Activated naive CD4-positive, alpha-beta T cell treated with anti-CD3 and anti-CD28 coated beads, Interleukin-2, amount 50 U/mL, for 72 hours (primary cell): Measurements from ENCODE around the gene RALGAPB. TPM values are rescaled to one million over a fixed set of nuclear protein-coding genes. Genes with fewer than 3 reads are reported as not detected.

Source experiments
- ATAC-seq, 2 donors: fragments of 150-1000 bp; cut with Tn5 transposase; 2 replicates each; pipeline ENCODE4 v1.10.0; 2021; ENCODE audit warnings: mild to moderate bottlenecking in 2 of 2, moderate library complexity in 2 of 2
- DNase-seq, 2 donors: peaks; one replicate each; pipeline ENCODE4 v3.0.0; 2021 to 2022; ENCODE audit warnings: low spot score in 2 of 2
- H3K27ac Mint-ChIP-seq, 2 donors: one replicate each; pipeline ENCODE4 v1.8.0; 2022; ENCODE audit warnings: mild to moderate bottlenecking in 2 of 2, mixed read lengths in 2 of 2
- H3K36me3 Mint-ChIP-seq, 2 donors: one replicate each; pipeline ENCODE4 v1.8.0; 2022; ENCODE audit warnings: mixed read lengths in 2 of 2
- H3K9me3 Mint-ChIP-seq, 2 donors: one replicate each; pipeline ENCODE4 v1.8.0; 2022; ENCODE audit warnings: mixed read lengths in 2 of 2
- total RNA-seq, 2 donors: library from RNA; stranded (reverse); gene quantifications; one replicate each; pipeline ENCODE4 v1.2.3, GENCODE V29; 2022

The RALGAPB gene
- total RNA-seq, 2 donors from 2014 or later: 27.0 to 32.4 TPM

GRCh38 chr20:38600057-38600456 lies 127.4 kb downstream of the RALGAPB start:
- DNase-seq (no peak), ATAC-seq (no peak)
- no peak overlapping the region for H3K27ac Mint-ChIP-seq
- H3K36me3 Mint-ChIP-seq: no peaks in the 10 kb centered on the region
- no peaks in the 10 kb centered on the region for H3K9me3 Mint-ChIP-seq

GRCh38 chr20:38601216-38602184 lies 128.9 kb downstream of the RALGAPB start, which contains the start of gene ARHGAP40:
Gene ARHGAP40 (plus strand): TSS chr20:38601809.
- ATAC-seq (peak; percentile 74 to 93), DNase-seq (peak in 1 of 2 donors; percentile 44)
- Mint-ChIP-seq H3K27ac (no peak within 1 kb of the TSS), H3K36me3 (no peaks in the 10 kb centered on the region), H3K9me3 (no peaks in the 10 kb centered on the region)

GRCh38 chr20:38602185-38602581 lies 129.5 kb downstream of the RALGAPB start:
- DNase-seq (no peak), ATAC-seq (no peak)
- Mint-ChIP-seq H3K27ac (no peak overlapping the region), H3K36me3 (no peaks in the 10 kb centered on the region), H3K9me3 (no peaks in the 10 kb centered on the region)

GRCh38 chr20:38603286-38603685 lies 130.6 kb downstream of the RALGAPB start:
- DNase-seq (no peak), ATAC-seq (no peak)
- Mint-ChIP-seq H3K36me3 (no peaks in the 10 kb centered on the region), H3K9me3 (no peaks in the 10 kb centered on the region), H3K27ac (no peak overlapping the region)

GRCh38 chr20:38604873-38605303 lies 132.2 kb downstream of the RALGAPB start:
- no peak for ATAC-seq
- no peak for DNase-seq
- Mint-ChIP-seq H3K27ac (no peak overlapping the region), H3K9me3 (no peaks in the 10 kb centered on the region), H3K36me3 (no peaks in the 10 kb centered on the region)

- H3K27ac Mint-ChIP-seq: no peak overlapping the region
- no peaks in the 10 kb centered on the region for H3K36me3 Mint-ChIP-seq
- ATAC-seq (no peak), DNase-seq (no peak)
- no peaks in the 10 kb centered on the region for H3K9me3 Mint-ChIP-seq
These were observed 134.7 kb downstream of the RALGAPB start for GRCh38 chr20:38607351-38607750.

- DNase-seq (no peak), ATAC-seq (no peak)
- no peaks in the 10 kb centered on the region for H3K9me3 Mint-ChIP-seq
- no peaks in the 10 kb centered on the region for H3K36me3 Mint-ChIP-seq
- H3K27ac Mint-ChIP-seq: peak overlapping the region in 1 of 2 donors; percentile 57
These were observed 135.5 kb downstream of the RALGAPB start for GRCh38 chr20:38608188-38608587.

- Mint-ChIP-seq H3K27ac (no peak overlapping the region), H3K36me3 (no peaks in the 10 kb centered on the region), H3K9me3 (no peaks in the 10 kb centered on the region)
- no peak for ATAC-seq
- no peak for DNase-seq
These were observed 137.2 kb downstream of the RALGAPB start for GRCh38 chr20:38609815-38610214.

- ATAC-seq (no peak), DNase-seq (no peak)
- Mint-ChIP-seq H3K27ac (no peak overlapping the region), H3K9me3 (no peaks in the 10 kb centered on the region), H3K36me3 (no peaks in the 10 kb centered on the region)
These were observed 137.9 kb downstream of the RALGAPB start for GRCh38 chr20:38610521-38610920.

GRCh38 chr20:38612751-38613515 lies 140.3 kb downstream of the RALGAPB start:
- no peak overlapping the region for H3K27ac Mint-ChIP-seq
- no peaks in the 10 kb centered on the region for H3K36me3 Mint-ChIP-seq
- DNase-seq (no peak), ATAC-seq (no peak)
- no peaks in the 10 kb centered on the region for H3K9me3 Mint-ChIP-seq

- ATAC-seq (no peak), DNase-seq (no peak)
- Mint-ChIP-seq H3K36me3 (no peaks in the 10 kb centered on the region), H3K27ac (no peak overlapping the region), H3K9me3 (no peaks in the 10 kb centered on the region)
These were observed 142.6 kb downstream of the RALGAPB start for GRCh38 chr20:38615283-38615682.

- DNase-seq (no peak), ATAC-seq (no peak)
- H3K9me3 Mint-ChIP-seq: no peaks in the 10 kb centered on the region
- H3K27ac Mint-ChIP-seq: no peak overlapping the region
- H3K36me3 Mint-ChIP-seq: no peaks in the 10 kb centered on the region
These were observed 143.8 kb downstream of the RALGAPB start for GRCh38 chr20:38616457-38616856.

- ATAC-seq (no peak), DNase-seq (no peak)
- Mint-ChIP-seq H3K9me3 (no peaks in the 10 kb centered on the region), H3K27ac (peak overlapping the region in 1 of 2 donors; percentile 26), H3K36me3 (no peaks in the 10 kb centered on the region)
These were observed 144.6 kb downstream of the RALGAPB start for GRCh38 chr20:38617011-38617829.

GRCh38 chr20:38617830-38618196 lies 145.2 kb downstream of the RALGAPB start:
- no peak for DNase-seq
- H3K9me3 Mint-ChIP-seq: no peaks in the 10 kb centered on the region
- H3K27ac Mint-ChIP-seq: no peak overlapping the region
- no peaks in the 10 kb centered on the region for H3K36me3 Mint-ChIP-seq
- no peak for ATAC-seq

GRCh38 chr20:38620441-38620840 lies 147.8 kb downstream of the RALGAPB start:
- Mint-ChIP-seq H3K27ac (no peak overlapping the region), H3K36me3 (no peaks in the 10 kb centered on the region), H3K9me3 (no peaks in the 10 kb centered on the region)
- no peak for ATAC-seq
- no peak for DNase-seq

GRCh38 chr20:38623061-38623460 lies 150.4 kb downstream of the RALGAPB start:
- H3K27ac Mint-ChIP-seq: no peak overlapping the region
- DNase-seq (no peak), ATAC-seq (no peak)
- H3K36me3 Mint-ChIP-seq: no peaks in the 10 kb centered on the region
- H3K9me3 Mint-ChIP-seq: no peaks in the 10 kb centered on the region

- DNase-seq (no peak), ATAC-seq (no peak)
- Mint-ChIP-seq H3K36me3 (no peaks in the 10 kb centered on the region), H3K27ac (no peak overlapping the region), H3K9me3 (no peaks in the 10 kb centered on the region)
These were observed 151.4 kb downstream of the RALGAPB start for GRCh38 chr20:38624084-38624483.
